Measurements from ENCODE around the gene SUSD1. TPM values are rescaled to one million over a fixed set of nuclear protein-coding genes. Genes with fewer than 3 reads are reported as not detected.

SUSD1 gene
- total and polyA plus RNA-seq, 10 donors = 4.4 to 26.8 (median 20.2) TPM

DNA sequence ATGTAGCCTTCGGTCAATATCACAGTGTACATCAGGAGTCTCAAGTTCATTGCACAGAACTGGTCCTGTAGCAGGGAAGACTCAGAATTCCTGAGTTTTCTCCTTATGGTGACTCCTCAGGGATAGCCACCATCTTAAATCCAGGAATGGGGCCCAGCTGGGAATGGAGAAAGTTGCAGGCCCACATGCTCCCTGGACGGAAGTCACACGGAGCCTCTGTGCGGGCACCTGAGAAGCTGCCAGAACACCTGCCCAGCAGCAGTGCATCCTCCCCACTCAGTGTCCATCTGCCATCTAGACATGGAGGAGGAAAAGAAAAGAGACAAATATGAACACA, 133.9 kb downstream of the SUSD1 start:
- H3K27ac ChIP-seq = peak overlapping the region in 6 of 8 donors; percentile 0 to 64 (median 56)
- DNase-seq = no peak
- intact Hi-C loops (cut with DNase I; ENCODE audit: low total_unique reads) = no loop called here
- peaks cover 0 to 29% (median 0%) of the 10 kb centered on the region in 6 donors for H3K36me3 ChIP-seq
- no peak overlapping the region for H3K4me3 ChIP-seq
- WGBS, 5 donors = 95 to 99% (median 96%) methylated on average over 4 of the region's 4 CpGs
- H3K4me1 ChIP-seq = peaks cover 16 to 41% (median 30%) of the 10 kb centered on the region in 6 donors
- no peaks in the 10 kb centered on the region for H3K27me3 ChIP-seq (replicated peaks in 1 of 7)
- TF ChIP-seq POLR2AphosphoS5 (IDR thresholded peaks at IDR 0.05) (no peak), POLR2A (IDR thresholded peaks at IDR 0.05) (no peak)
- TF ChIP-seq, protein P1, sequence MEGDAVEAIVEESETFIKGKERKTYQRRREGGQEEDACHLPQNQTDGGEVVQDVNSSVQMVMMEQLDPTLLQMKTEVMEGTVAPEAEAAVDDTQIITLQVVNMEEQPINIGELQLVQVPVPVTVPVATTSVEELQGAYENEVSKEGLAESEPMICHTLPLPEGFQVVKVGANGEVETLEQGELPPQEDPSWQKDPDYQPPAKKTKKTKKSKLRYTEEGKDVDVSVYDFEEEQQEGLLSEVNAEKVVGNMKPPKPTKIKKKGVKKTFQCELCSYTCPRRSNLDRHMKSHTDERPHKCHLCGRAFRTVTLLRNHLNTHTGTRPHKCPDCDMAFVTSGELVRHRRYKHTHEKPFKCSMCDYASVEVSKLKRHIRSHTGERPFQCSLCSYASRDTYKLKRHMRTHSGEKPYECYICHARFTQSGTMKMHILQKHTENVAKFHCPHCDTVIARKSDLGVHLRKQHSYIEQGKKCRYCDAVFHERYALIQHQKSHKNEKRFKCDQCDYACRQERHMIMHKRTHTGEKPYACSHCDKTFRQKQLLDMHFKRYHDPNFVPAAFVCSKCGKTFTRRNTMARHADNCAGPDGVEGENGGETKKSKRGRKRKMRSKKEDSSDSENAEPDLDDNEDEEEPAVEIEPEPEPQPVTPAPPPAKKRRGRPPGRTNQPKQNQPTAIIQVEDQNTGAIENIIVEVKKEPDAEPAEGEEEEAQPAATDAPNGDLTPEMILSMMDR (IDR thresholded peaks at IDR 0.05 in 8 of 11, conservative IDR thresholded peaks at IDR 0.05 in 3 of 11) = no peak
- H3K9me3 ChIP-seq = no peaks in the 10 kb centered on the region

DNA sequence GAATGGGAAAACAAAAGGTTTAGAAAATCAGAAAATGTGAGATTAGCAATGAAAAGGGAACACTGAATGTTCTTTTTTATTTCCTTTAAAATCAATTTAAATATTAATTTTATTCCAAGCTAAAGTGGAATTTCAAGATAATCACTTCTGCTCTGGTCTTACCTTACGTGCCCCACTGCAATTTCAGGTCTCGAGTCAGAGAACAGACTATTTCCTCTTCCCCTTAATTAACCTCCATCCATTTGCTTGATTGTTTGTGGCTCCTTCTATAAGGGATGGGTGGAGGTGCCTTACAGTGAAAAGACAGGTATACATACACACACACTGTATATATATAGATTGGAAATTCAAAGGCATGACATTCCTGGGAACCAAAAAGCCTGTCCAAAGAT, 137.1 kb downstream of the SUSD1 start:
- intact Hi-C loops (cut with DNase I; ENCODE audit: low total_unique reads) = no loop called here

DNA sequence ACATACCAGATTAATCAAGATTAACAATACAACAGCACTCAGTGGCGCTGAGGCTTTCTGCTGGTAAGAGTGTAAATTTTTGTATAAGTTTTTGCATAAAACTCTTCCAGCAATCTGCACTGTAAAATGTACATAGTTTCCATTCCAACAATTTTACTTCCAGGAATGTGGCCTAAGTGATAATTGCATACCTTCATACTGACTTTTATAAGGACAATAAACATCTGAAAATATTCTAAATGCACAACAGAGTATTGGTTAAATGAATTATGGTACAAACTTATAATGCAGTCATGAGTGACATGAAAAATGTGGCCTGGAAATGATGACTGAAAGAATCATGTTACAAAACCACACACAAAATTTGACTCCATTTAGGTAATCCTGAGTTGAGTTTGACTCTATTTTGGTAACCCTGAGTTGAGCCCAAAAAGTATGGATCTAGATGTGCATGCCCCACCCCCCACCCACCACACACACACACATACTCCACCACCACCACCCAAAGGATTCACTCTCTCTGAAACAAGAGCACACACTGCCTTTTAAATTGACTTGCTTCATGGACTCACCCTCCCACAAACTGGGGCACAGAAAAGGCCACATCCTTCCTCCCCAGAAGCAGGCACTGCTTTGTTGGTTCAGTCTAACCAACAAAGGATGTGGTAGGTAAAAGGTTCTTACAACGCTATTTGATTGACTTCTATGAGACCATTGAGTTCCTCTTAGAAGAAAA, 137.6 kb downstream of the SUSD1 start:
- Histone ChIP-seq H3K27ac (peak overlapping the region; percentile 40 to 79 (median 68)), H3K36me3 (peaks cover 0 to 29% (median 0%) of the 10 kb centered on the region in 6 donors), H3K4me1 (peaks cover 26 to 77% (median 66%) of the 10 kb centered on the region in 6 donors), H3K4me3 (peak overlapping the region in 1 of 8 donors; percentile 10), H3K9me3 (no peaks in the 10 kb centered on the region), H3K27me3 (replicated peaks in 1 of 7) (no peaks in the 10 kb centered on the region)
- TF ChIP-seq, protein P1 (IDR thresholded peaks at IDR 0.05 in 8 of 11, conservative IDR thresholded peaks at IDR 0.05 in 3 of 11) = no peak
- peak in 1 of 3 donors; percentile 72 for TF ChIP-seq POLR2AphosphoS5 (IDR thresholded peaks at IDR 0.05)
- no peak for TF ChIP-seq POLR2A (IDR thresholded peaks at IDR 0.05)
- DNase-seq = peak; percentile 80
- 36 to 51% (median 46%) methylated on average over 2 of the region's 2 CpGs for WGBS, 5 donors
- intact Hi-C loops (cut with DNase I; ENCODE audit: low total_unique reads) = no loop called here

More for the DNA sequence above, 137.1 kb downstream of the SUSD1 start:
- DNase-seq = no peak
- TF ChIP-seq, protein P1 (IDR thresholded peaks at IDR 0.05 in 8 of 11, conservative IDR thresholded peaks at IDR 0.05 in 3 of 11) = no peak
- no peak for TF ChIP-seq POLR2AphosphoS5 (IDR thresholded peaks at IDR 0.05)
- TF ChIP-seq POLR2A (IDR thresholded peaks at IDR 0.05) = no peak
- H3K4me1 ChIP-seq = peaks cover 20 to 72% (median 60%) of the 10 kb centered on the region in 6 donors
- no peaks in the 10 kb centered on the region for H3K9me3 ChIP-seq
- peak overlapping the region in 1 of 8 donors; percentile 10 for H3K4me3 ChIP-seq
- H3K27me3 ChIP-seq (replicated peaks in 1 of 7) = no peaks in the 10 kb centered on the region
- peak overlapping the region; percentile 40 to 79 (median 68) for H3K27ac ChIP-seq
- WGBS, 5 donors = 21 to 34% (median 32%) methylated on average over 2 of the region's 2 CpGs
- H3K36me3 ChIP-seq = peaks cover 0 to 29% (median 0%) of the 10 kb centered on the region in 6 donors

DNA sequence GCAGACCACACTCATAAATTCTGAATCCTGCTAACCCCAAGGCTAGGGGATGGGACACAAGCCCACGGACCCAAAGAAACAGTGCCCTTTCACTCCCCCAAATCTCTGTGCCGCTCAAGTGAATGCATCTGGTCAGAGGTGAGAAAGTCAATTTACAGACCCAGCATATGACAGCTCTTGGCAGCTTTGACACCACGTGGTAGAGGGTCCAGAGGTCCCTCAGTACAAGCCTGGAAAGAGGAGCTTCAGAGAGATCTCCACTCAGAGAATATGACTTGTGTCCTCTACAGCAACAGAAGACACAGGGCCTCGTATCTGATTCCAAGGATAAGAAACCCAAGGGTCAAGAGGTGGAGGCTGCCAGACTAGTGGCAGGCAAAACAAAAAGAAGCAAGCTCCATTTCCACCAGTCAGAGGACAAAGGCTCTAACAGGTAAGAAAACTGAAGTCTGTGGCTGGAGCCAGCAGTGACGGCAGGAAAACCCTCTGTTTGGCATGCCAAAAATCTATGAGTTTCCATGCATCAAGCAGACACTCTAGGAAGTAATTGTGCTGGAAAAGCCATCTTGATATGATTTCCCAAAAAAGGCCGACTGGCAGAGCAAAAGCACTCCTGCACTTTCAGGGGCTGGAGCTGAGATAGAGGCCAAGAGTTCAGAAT, 139.8 kb downstream of the SUSD1 start:
- peaks cover 37 to 99% (median 83%) of the 10 kb centered on the region in 6 donors for H3K4me1 ChIP-seq
- H3K4me3 ChIP-seq = no peak overlapping the region
- H3K27me3 ChIP-seq (replicated peaks in 1 of 7) = no peaks in the 10 kb centered on the region
- no peak for DNase-seq
- H3K27ac ChIP-seq = peak overlapping the region in 7 of 8 donors; percentile 0 to 79 (median 57)
- intact Hi-C loops (cut with DNase I; ENCODE audit: low total_unique reads) = no loop called here
- no peaks in the 10 kb centered on the region for H3K9me3 ChIP-seq
- TF ChIP-seq POLR2A (IDR thresholded peaks at IDR 0.05) (no peak), POLR2AphosphoS5 (IDR thresholded peaks at IDR 0.05) (no peak)
- TF ChIP-seq, protein P1 (IDR thresholded peaks at IDR 0.05 in 8 of 11, conservative IDR thresholded peaks at IDR 0.05 in 3 of 11) = no peak
- peaks cover 0 to 14% (median 0%) of the 10 kb centered on the region in 6 donors for H3K36me3 ChIP-seq
- 65 to 88% (median 80%) methylated on average over 6 of the region's 6 CpGs for WGBS, 5 donors

All from spleen (tissue), 11 donors.